H1 (cell line): Measurements from ENCODE around the gene RAB38. TPM values are rescaled to one million over a fixed set of nuclear protein-coding genes. Genes with fewer than 3 reads are reported as not detected.

ENCODE experiments used
- CTCF ChIA-PET: fragments of 300-600 bp; sonication (Branson Sonifier 250); formaldehyde crosslinking; loops from one replicate; lab custom pipeline; 2021; ENCODE audit not compliant: partially characterized antibody; lab: Charles Lee
- POLR2A ChIA-PET: fragments of 300-600 bp; sonication (Branson Sonifier 250); formaldehyde crosslinking; loops from one replicate; lab custom pipeline; 2021; ENCODE audit warnings: inconsistent platforms; ENCODE audit not compliant: partially characterized antibody; lab: Charles Lee
- DNase-seq, 2 experiments: peaks; one replicate each; pipeline versions ENCODE4 v3.0.0 to v3.0.0-alpha.2; 2010 to 2022; ENCODE audit warnings: low spot score in 2 of 2, low read depth in 1 of 2, mixed read lengths in 1 of 2
- FAIRE-seq: peaks from 2 replicates; lab custom pipeline; 2011; peaks lifted over from hg19 to GRCh38; lab: Jason Lieb, UNC
- H2AFZ ChIP-seq: 2 replicates; pipeline ENCODE4 v1.8.1; 2012; ENCODE audit warnings: low read length, inconsistent platforms
- H2AK5ac ChIP-seq: 2 replicates; pipeline ENCODE4 v1.6.1; 2013; ENCODE audit warnings: low read depth, low read length
- H2BK120ac ChIP-seq: replicated peaks from 2 replicates; pipeline ENCODE3; 2013; ENCODE audit warnings: low read depth, low read length, inconsistent platforms
- H2BK12ac ChIP-seq: 2 replicates; pipeline ENCODE4 v1.6.1; 2013; ENCODE audit warnings: low read depth, low read length
- H2BK15ac ChIP-seq: 2 replicates; pipeline ENCODE4 v1.6.1; 2013; ENCODE audit warnings: low read length
- H2BK20ac ChIP-seq: 2 replicates; pipeline ENCODE4 v1.6.1; 2013; ENCODE audit warnings: low read length
- H2BK5ac ChIP-seq: 2 replicates; pipeline ENCODE4 v1.6.1; 2013; ENCODE audit warnings: low read depth, low read length
- H3K14ac ChIP-seq: 2 replicates; pipeline ENCODE4 v1.6.1; 2013; ENCODE audit warnings: inconsistent platforms; ENCODE audit not compliant: insufficient read length
- H3K18ac ChIP-seq: 2 replicates; pipeline ENCODE4 v1.6.1; 2013; ENCODE audit warnings: low read length; ENCODE audit errors: extremely low read depth
- H3K23ac ChIP-seq: 2 replicates; pipeline ENCODE4 v1.6.1; 2013; ENCODE audit warnings: inconsistent platforms; ENCODE audit not compliant: insufficient read length
- H3K23me2 ChIP-seq: 2 replicates; pipeline ENCODE4 v1.6.1; 2013; ENCODE audit warnings: low read depth, low read length
- H3K27ac ChIP-seq: 2 replicates; pipeline ENCODE4 v1.6.1; 2011; ENCODE audit warnings: low read depth, low read length, inconsistent platforms
- H3K27me3 ChIP-seq, 4 experiments: replicated peaks in 1 of 4; 1 replicate in 1 of 4; 2 replicates in 3 of 4; pipeline versions ENCODE4 v1.6.1 to v1.8.1; 2011 to 2013; ENCODE audit warnings: low read length in 3 of 4, mild to moderate bottlenecking in 3 of 4, inconsistent platforms in 2 of 4, mixed read lengths in 2 of 4, moderate library complexity in 1 of 4; ENCODE audit not compliant: control insufficient read depth in 3 of 4, insufficient read depth in 3 of 4; ENCODE audit errors: extremely low read depth in 1 of 4
- H3K36me3 ChIP-seq, 4 experiments: 2 replicates each; pipeline versions ENCODE4 v1.6.1 to v1.8.1; 2011 to 2013; ENCODE audit warnings: mild to moderate bottlenecking in 4 of 4, low read length in 3 of 4, moderate library complexity in 2 of 4, control low read depth in 1 of 4, inconsistent platforms in 1 of 4; ENCODE audit not compliant: insufficient read depth in 4 of 4, control insufficient read depth in 2 of 4
- H3K4ac ChIP-seq: replicated peaks from 2 replicates; pipeline ENCODE3; 2013; ENCODE audit warnings: low read length, low read depth, mixed read lengths, inconsistent platforms; ENCODE audit not compliant: insufficient read length
- H3K4me1 ChIP-seq, 4 experiments: replicated peaks in 1 of 4; 1 replicate in 1 of 4; 2 replicates in 3 of 4; pipeline versions ENCODE4 v1.6.1 to v1.8.1; 2011 to 2013; ENCODE audit warnings: low read length in 3 of 4, inconsistent platforms in 2 of 4, mixed read lengths in 1 of 4; ENCODE audit not compliant: insufficient read depth in 4 of 4, control insufficient read depth in 3 of 4
- H3K4me2 ChIP-seq, 2 experiments: 2 replicates each; pipeline versions ENCODE4 v1.6.1 to v1.8.1; 2011 to 2013; ENCODE audit warnings: low read depth in 2 of 2, low read length in 2 of 2, control low read depth in 1 of 2, inconsistent platforms in 1 of 2, mild to moderate bottlenecking in 1 of 2; ENCODE audit not compliant: insufficient read depth in 1 of 2
- H3K4me3 ChIP-seq, 4 experiments: fragments of 200-600, 300-600 bp in 1 of 4; sonication (generic), shearing (Covaris generic), sonication (Bioruptor Twin) in 1 of 4; 2 replicates each; pipeline versions ENCODE4 v1.5.1 to v1.8.1; 2011 to 2016; ENCODE audit warnings: low read length in 4 of 4, low read depth in 3 of 4, control low read depth in 2 of 4, inconsistent platforms in 2 of 4, mild to moderate bottlenecking in 2 of 4, mixed read lengths in 1 of 4, moderate library complexity in 1 of 4; ENCODE audit not compliant: insufficient read depth in 2 of 4; ENCODE audit errors: extremely low read depth in 1 of 4
- H3K56ac ChIP-seq: replicated peaks from 2 replicates; pipeline ENCODE3; 2013; ENCODE audit warnings: low read depth, mild to moderate bottlenecking, mixed read lengths, low read length, inconsistent platforms; ENCODE audit not compliant: insufficient read length
- H3K79me1 ChIP-seq: 2 replicates; pipeline ENCODE4 v1.6.1; 2013; ENCODE audit warnings: low read depth, low read length, control low read depth
- H3K79me2 ChIP-seq, 2 experiments: 2 replicates each; pipeline versions ENCODE4 v1.6.1 to v1.8.1; 2012 to 2013; ENCODE audit warnings: low read length in 2 of 2, mild to moderate bottlenecking in 2 of 2, inconsistent platforms in 1 of 2; ENCODE audit not compliant: insufficient read depth in 2 of 2, control insufficient read depth in 1 of 2
- H3K9ac ChIP-seq, 4 experiments: replicated peaks in 1 of 4; 1 replicate in 1 of 4; 2 replicates in 3 of 4; pipeline versions ENCODE4 v1.6.1 to v1.8.1; 2011 to 2013; ENCODE audit warnings: low read depth in 3 of 4, low read length in 3 of 4, control low read depth in 2 of 4, mild to moderate bottlenecking in 2 of 4, moderate library complexity in 2 of 4, inconsistent platforms in 1 of 4; ENCODE audit errors: extremely low read depth in 1 of 4
- H3K9me3 ChIP-seq, 2 experiments: 2 replicates each; pipeline versions ENCODE4 v1.6.1 to v1.8.1; 2012 to 2013; ENCODE audit warnings: mild to moderate bottlenecking in 2 of 2, moderate library complexity in 2 of 2, control low read depth in 1 of 2, inconsistent platforms in 1 of 2, low read depth in 1 of 2, low read length in 1 of 2, mixed read lengths in 1 of 2; ENCODE audit not compliant: insufficient read depth in 2 of 2
- H4K20me1 ChIP-seq, 2 experiments: replicated peaks in 1 of 2; 2 replicates each; pipeline versions ENCODE3 to v1.8.1; 2011 to 2013; ENCODE audit warnings: inconsistent platforms in 2 of 2, low read length in 2 of 2, mild to moderate bottlenecking in 1 of 2; ENCODE audit not compliant: insufficient read depth in 2 of 2, control insufficient read depth in 1 of 2
- H4K5ac ChIP-seq: 2 replicates; pipeline ENCODE4 v1.6.1; 2013; ENCODE audit warnings: low read length, low read depth, mixed read lengths, inconsistent platforms; ENCODE audit not compliant: insufficient read length
- H4K8ac ChIP-seq: 2 replicates; pipeline ENCODE4 v1.8.0; 2013; ENCODE audit warnings: mild to moderate bottlenecking, moderate library complexity, low read length, inconsistent platforms; ENCODE audit not compliant: insufficient read depth; ENCODE audit errors: extremely low read depth
- H4K91ac ChIP-seq: replicated peaks from 2 replicates; pipeline ENCODE3; 2013; ENCODE audit warnings: low read length, mixed read lengths, inconsistent platforms; ENCODE audit not compliant: insufficient read length
- ASH2L ChIP-seq: fragments of 200-600, 300-600 bp; sonication (generic); IDR thresholded peaks from one replicate; pipeline ENCODE4 v1.7.1; 2017; ENCODE audit warnings: low read length
- CREB1 ChIP-seq: IDR thresholded peaks from 2 replicates; pipeline ENCODE4 v1.6.1; 2012; ENCODE audit warnings: inconsistent platforms
- KDM1A ChIP-seq: fragments of 200-600, 300-600 bp; sonication (generic); IDR thresholded peaks from 2 replicates; pipeline ENCODE4 v1.7.1; 2016; ENCODE audit warnings: mild to moderate bottlenecking, low read length, borderline replicate concordance
- KDM5A ChIP-seq: fragments of 200-600 bp; IDR thresholded peaks from 2 replicates; pipeline ENCODE4 v1.7.1; 2012; ENCODE audit warnings: mild to moderate bottlenecking, low read length, inconsistent platforms, mixed read lengths
- NANOG ChIP-seq: IDR thresholded peaks from 2 replicates; pipeline ENCODE4 v1.6.1; 2011; ENCODE audit warnings: low read length, low read depth, mild to moderate bottlenecking, inconsistent platforms; ENCODE audit not compliant: insufficient read depth, poor library complexity, severe bottlenecking
- PHF8 ChIP-seq: fragments of 200-600 bp; sonication (generic); conservative IDR thresholded peaks from 2 replicates; pipeline ENCODE4 v1.7.1; 2012; ENCODE audit warnings: low read depth, mild to moderate bottlenecking, inconsistent platforms, low read length, moderate library complexity
- SAP30 ChIP-seq: fragments of 300-600 bp; sonication (generic); IDR thresholded peaks from 2 replicates; pipeline ENCODE4 v1.7.1; 2012; ENCODE audit warnings: low read length, moderate library complexity, mild to moderate bottlenecking, inconsistent platforms; ENCODE audit not compliant: insufficient read depth, insufficient replicate concordance
- SP4 ChIP-seq: IDR thresholded peaks from 2 replicates; pipeline ENCODE4 v1.6.1; 2012; ENCODE audit warnings: low read length, inconsistent platforms
- SUZ12 ChIP-seq: fragments of 200-600 bp; sonication (generic); IDR thresholded peaks from 2 replicates; pipeline ENCODE4 v1.6.1; 2012; ENCODE audit warnings: mild to moderate bottlenecking, inconsistent platforms, low read length, moderate library complexity, mixed read lengths
- TAF7 ChIP-seq: optimal IDR thresholded peaks from 2 replicates; pipeline ENCODE3; 2011; ENCODE audit warnings: low read depth, mild to moderate bottlenecking, inconsistent platforms, low read length, moderate library complexity, borderline replicate concordance
- polyA plus RNA-seq, 7 experiments: library from polyadenylated mRNA; depleted of rRNA in 3 of 7; stranded (reverse) in 5 of 7; unstranded in 2 of 7; fragments of >200 nt in 5 of 7; fragments of 200-250 nt in 2 of 7; gene quantifications; 1 replicate in 5 of 7; 2 replicates in 1 of 7; 4 replicates in 1 of 7; pipeline versions ENCODE4 v1.2.1 to v1.2.3, GENCODE V29; 2011 to 2013; ENCODE audit warnings: missing spikeins in 2 of 7, mixed read lengths in 2 of 7
- total RNA-seq: library from RNA; stranded (reverse); fragmentation: NEBNext Ultra II Directional; extraction: Animal tissue kit (Norgen Biotek cat#: 25700); gene quantifications from 2 replicates; pipeline ENCODE4 v1.2.1, GENCODE V29; 2021
- TF ChIP-seq, protein P1 (sequence below): IDR thresholded peaks from 2 replicates; pipeline ENCODE4 v1.6.1; 2012; ENCODE audit warnings: low read length, inconsistent platforms

RAB38 gene
- total and polyA plus RNA-seq, 2 of the 8 experiments (the other 6 are each of a cell fraction or from before 2014, with no cell fraction given): 15.4 to 16.5 TPM

DNA sequence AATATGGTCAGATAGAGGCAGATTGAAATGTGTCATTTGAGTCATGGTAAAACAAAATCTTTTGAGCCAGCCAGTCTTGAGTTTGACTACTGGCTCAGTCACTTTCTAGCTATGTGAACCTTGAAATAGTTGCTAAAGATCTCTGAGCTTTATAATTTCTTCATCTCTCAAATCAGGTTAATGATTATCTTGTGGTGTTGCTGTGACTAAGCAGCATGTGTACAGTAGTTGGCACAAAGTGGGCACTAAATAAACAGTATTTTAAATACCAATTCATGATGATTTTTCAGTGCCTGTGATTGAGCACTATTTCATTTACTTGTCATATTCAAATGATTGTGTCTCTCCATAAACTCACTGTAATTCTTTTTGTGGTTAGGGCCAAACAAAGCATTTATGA, 70.8 kb downstream of the RAB38 start:
- no peaks in the 10 kb centered on the region for H3K23me2 ChIP-seq
- no peaks in the 10 kb centered on the region for H3K9me3 ChIP-seq
- no peak overlapping the region for H3K14ac ChIP-seq
- no peak overlapping the region for H3K4me3 ChIP-seq
- H4K20me1 ChIP-seq: no peaks in the 10 kb centered on the region
- no peak overlapping the region for H3K18ac ChIP-seq
- no peak overlapping the region for H3K9ac ChIP-seq
- H3K56ac ChIP-seq: no peak overlapping the region
- no peak overlapping the region for H2AFZ ChIP-seq
- H3K79me2 ChIP-seq: no peaks in the 10 kb centered on the region
- H3K4me2 ChIP-seq: no peak overlapping the region
- H2BK120ac ChIP-seq: no peak overlapping the region
- no peak overlapping the region for H2BK20ac ChIP-seq
- H2BK12ac ChIP-seq: no peak overlapping the region
- H3K27ac ChIP-seq: no peak overlapping the region
- H3K27me3 ChIP-seq: no peaks in the 10 kb centered on the region
- TF ChIP-seq SUZ12 (no peak), TAF7 (no peak), SAP30 (no peak), CREB1 (no peak), ASH2L (no peak), KDM1A (no peak), PHF8 (no peak), NANOG (no peak), KDM5A (no peak), SP4 (no peak)
- TF ChIP-seq, protein P1, sequence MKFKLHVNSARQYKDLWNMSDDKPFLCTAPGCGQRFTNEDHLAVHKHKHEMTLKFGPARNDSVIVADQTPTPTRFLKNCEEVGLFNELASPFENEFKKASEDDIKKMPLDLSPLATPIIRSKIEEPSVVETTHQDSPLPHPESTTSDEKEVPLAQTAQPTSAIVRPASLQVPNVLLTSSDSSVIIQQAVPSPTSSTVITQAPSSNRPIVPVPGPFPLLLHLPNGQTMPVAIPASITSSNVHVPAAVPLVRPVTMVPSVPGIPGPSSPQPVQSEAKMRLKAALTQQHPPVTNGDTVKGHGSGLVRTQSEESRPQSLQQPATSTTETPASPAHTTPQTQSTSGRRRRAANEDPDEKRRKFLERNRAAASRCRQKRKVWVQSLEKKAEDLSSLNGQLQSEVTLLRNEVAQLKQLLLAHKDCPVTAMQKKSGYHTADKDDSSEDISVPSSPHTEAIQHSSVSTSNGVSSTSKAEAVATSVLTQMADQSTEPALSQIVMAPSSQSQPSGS: no peak
- no peak overlapping the region for H2BK5ac ChIP-seq
- H2AK5ac ChIP-seq: no peak overlapping the region
- H4K8ac ChIP-seq: no peak overlapping the region
- H4K5ac ChIP-seq: no peak overlapping the region
- DNase-seq: no peak
- no peak overlapping the region for H3K4ac ChIP-seq
- POLR2A ChIA-PET: no interaction called here
- H2BK15ac ChIP-seq: no peak overlapping the region
- H4K91ac ChIP-seq: no peak overlapping the region
- no peak overlapping the region for H3K23ac ChIP-seq
- CTCF ChIA-PET: interaction anchor here (0.6 to 2.9 kb wide), 24 partner anchors 9 to 448 kb away, joined by 3 to 23 read pairs (median 4); no protein-coding TSS in a partner anchor
- FAIRE-seq: no peak
- no peaks in the 10 kb centered on the region for H3K79me1 ChIP-seq
- H3K4me1 ChIP-seq: peaks cover 0 to 5% (median 0%) of the 10 kb centered on the region in 4 experiments; a peak in 2 of 7 replicates
- H3K36me3 ChIP-seq: no peaks in the 10 kb centered on the region
